Smooth muscle cell (in vitro differentiated cells): ENCODE data around the gene PAM. TPM values are rescaled to one million over a fixed set of nuclear protein-coding genes. Genes with fewer than 3 reads are reported as not detected.

Experiments
- DNase-seq: peaks from one replicate; lab custom pipeline; 2025; ENCODE audit not compliant: unreplicated experiment; lab: John Stamatoyannopoulos, UW
- H2AFZ ChIP-seq: fragments of 200-600 bp; sonication (generic); 2 replicates; pipeline ENCODE4 v1.6.0; 2016; ENCODE audit warnings: antibody characterized with exemption, low read depth, mild to moderate bottlenecking
- H3F3A ChIP-seq: fragments of 200-600 bp; sonication (generic); 2 replicates; pipeline ENCODE4 v1.6.0; 2017; ENCODE audit warnings: antibody characterized with exemption, low read depth
- H3K27ac ChIP-seq: fragments of 200-600 bp; sonication (generic); 2 replicates; pipeline ENCODE4 v1.5.1; 2016; ENCODE audit warnings: low read depth, mild to moderate bottlenecking
- H3K27me3 ChIP-seq: fragments of 200-600 bp; sonication (generic); 2 replicates; pipeline ENCODE4 v1.6.1; 2016; ENCODE audit warnings: low read depth, mild to moderate bottlenecking
- H3K36me3 ChIP-seq: fragments of 200-600 bp; sonication (generic); 2 replicates; pipeline ENCODE4 v1.5.1; 2016; ENCODE audit warnings: low read depth
- H3K4me1 ChIP-seq: fragments of 200-600 bp; sonication (generic); 2 replicates; pipeline ENCODE4 v1.5.1; 2016; ENCODE audit warnings: low read depth
- H3K4me2 ChIP-seq: fragments of 200-600 bp; sonication (generic); 2 replicates; pipeline ENCODE4 v1.6.0; 2016; ENCODE audit warnings: mild to moderate bottlenecking
- H3K4me3 ChIP-seq: fragments of 200-600 bp; sonication (generic); 2 replicates; pipeline ENCODE4 v1.5.1; 2016; ENCODE audit warnings: mild to moderate bottlenecking
- H3K79me2 ChIP-seq: fragments of 200-600 bp; sonication (generic); 2 replicates; pipeline ENCODE4 v1.6.0; 2016; ENCODE audit warnings: low read depth, mild to moderate bottlenecking
- H3K9ac ChIP-seq: fragments of 200-600 bp; sonication (generic); 2 replicates; pipeline ENCODE4 v1.6.0; 2016; ENCODE audit warnings: low read depth
- H3K9me3 ChIP-seq: fragments of 200-600 bp; sonication (generic); replicated peaks from 2 replicates; pipeline ENCODE4 v1.5.1; 2016; ENCODE audit warnings: low read depth
- H4K20me1 ChIP-seq: fragments of 200-600 bp; sonication (generic); 2 replicates; pipeline ENCODE4 v1.6.0; 2016; ENCODE audit warnings: low read depth
- WGBS: methylation state at CpG from one replicate; pipeline ENCODE4 v1.1.7; 2016; ENCODE audit warnings: low lambda C conversion rate; 5-methylcytosine and 5-hydroxymethylcytosine counted together
- polyA plus RNA-seq: library from polyadenylated mRNA; unstranded; fragments of >200 nt; fragmentation: Nextera tagmentation; extraction: Ambion mirVana; gene quantifications from 2 replicates; pipeline ENCODE4 v1.2.1, GENCODE V29; 2016
- total RNA-seq: library from RNA; depleted of rRNA; stranded (reverse); fragments of >200 nt; gene quantifications from 2 replicates; pipeline ENCODE4 v1.2.3, GENCODE V29; 2014
- TF ChIP-seq, protein P1 (sequence below): fragments of 200-600 bp; sonication (generic); IDR thresholded peaks from 2 replicates; pipeline ENCODE4 v1.5.1; 2017; ENCODE audit warnings: borderline replicate concordance, mild to moderate bottlenecking, antibody characterized with exemption; ENCODE audit not compliant: insufficient read depth, poor library complexity, severe bottlenecking

Gene PAM
- total RNA-seq, result 155 and 164 TPM in 2 replicates
- polyA plus RNA-seq, result 117 and 137 TPM in 2 replicates

DNA sequence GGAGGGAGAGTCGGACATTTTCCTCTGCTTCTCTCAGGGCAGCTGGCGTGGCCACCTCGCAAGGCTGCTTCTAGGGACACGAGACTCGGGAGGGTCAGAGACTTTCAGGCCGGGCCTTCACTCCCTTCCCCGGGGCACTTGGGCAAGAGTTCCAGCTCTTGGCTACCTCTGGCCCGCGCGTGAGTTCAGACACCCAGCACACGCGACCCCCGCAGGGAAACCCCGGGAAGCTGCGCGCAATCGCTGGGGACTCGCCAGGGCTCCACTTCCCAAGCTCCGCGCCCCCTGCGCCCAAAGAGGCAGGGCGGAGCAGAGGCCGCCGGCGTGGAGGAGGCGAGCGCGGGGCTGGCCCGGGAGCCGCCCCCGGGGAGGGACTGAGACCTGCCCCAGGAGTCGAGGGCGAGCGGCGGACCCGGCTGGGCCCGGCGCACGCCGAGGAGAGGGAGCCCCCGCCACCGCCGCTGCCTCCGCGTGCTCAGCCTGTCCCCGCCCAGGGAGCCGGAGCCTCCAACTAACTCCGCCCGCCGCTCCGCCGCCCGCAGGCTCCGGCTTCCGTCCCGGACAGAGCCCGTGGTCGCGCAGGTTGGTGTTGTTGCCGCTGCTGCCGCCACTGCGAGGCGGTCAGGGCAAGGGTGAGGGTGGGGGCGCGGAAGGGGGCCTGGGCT, at the start of gene PAM:
TSS of gene PAM (plus strand) at position 539 of the 665 bp plus-strand sequence. CDS start 110,891 bp downstream, outside the sequence.
- Histone ChIP-seq H3F3A (no peaks in the 10 kb centered on the region), H3K79me2 (peaks cover 32% of the 10 kb centered on the region), H3K4me3 (peak within 1 kb of the TSS; percentile 82), H3K9me3 (no peaks in the 10 kb centered on the region), H3K9ac (peak within 1 kb of the TSS; percentile 88), H3K4me1 (peaks cover 7% of the 10 kb centered on the region), H2AFZ (peak within 1 kb of the TSS; percentile 71), H3K36me3 (no peaks in the 10 kb centered on the region), H4K20me1 (peaks cover 9% of the 10 kb centered on the region), H3K4me2 (peak within 1 kb of the TSS; percentile 97), H3K27me3 (no peaks in the 10 kb centered on the region), H3K27ac (peak within 1 kb of the TSS; percentile 81)
- TF ChIP-seq, protein P1, sequence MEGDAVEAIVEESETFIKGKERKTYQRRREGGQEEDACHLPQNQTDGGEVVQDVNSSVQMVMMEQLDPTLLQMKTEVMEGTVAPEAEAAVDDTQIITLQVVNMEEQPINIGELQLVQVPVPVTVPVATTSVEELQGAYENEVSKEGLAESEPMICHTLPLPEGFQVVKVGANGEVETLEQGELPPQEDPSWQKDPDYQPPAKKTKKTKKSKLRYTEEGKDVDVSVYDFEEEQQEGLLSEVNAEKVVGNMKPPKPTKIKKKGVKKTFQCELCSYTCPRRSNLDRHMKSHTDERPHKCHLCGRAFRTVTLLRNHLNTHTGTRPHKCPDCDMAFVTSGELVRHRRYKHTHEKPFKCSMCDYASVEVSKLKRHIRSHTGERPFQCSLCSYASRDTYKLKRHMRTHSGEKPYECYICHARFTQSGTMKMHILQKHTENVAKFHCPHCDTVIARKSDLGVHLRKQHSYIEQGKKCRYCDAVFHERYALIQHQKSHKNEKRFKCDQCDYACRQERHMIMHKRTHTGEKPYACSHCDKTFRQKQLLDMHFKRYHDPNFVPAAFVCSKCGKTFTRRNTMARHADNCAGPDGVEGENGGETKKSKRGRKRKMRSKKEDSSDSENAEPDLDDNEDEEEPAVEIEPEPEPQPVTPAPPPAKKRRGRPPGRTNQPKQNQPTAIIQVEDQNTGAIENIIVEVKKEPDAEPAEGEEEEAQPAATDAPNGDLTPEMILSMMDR, result no peak
- peak; percentile 69 for DNase-seq
- WGBS, result under 1% methylated on average over 60 of the region's 65 CpGs

DNA sequence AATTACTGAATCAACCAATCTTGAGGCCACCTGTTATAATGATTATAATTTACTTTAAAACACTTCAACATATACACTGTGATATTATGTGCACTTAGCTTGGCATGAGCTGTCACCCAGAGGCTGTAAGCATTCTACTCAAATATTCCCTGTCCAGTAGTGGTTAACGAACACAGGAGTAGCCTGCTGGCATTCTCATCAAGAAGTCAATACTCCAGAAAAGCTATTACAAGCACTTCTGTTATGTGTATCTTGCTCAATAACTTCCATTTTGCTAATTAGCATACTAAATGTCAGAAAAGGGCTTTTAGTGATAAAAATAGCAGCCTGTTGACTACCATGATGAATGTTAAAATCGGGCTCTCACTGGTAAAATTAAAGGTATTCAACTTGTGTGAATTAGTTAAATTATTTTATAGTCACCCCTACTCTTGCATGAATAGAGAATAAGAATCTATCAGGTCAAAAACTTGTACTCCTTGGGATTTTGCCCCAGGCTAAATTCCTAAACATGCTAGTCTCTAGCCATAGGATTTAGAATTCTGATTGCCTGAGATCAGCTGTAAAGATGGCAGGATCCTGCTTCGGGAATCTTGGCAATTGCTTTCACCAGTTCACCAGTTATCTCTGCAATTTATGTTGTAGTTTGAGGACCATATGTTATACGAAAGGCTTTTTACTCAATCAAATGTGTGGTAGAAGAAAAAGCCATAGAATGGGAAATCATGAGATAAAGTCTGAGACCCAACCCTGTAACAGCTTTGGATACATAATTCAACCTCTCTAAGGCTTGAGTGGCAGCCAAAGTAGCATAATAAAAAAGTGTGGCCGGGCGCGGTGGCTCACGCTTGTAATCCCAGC, 43.4 kb upstream of the PAM start:
- Histone ChIP-seq H3K4me2 (no peak overlapping the region), H3K4me3 (no peak overlapping the region), H3K36me3 (no peaks in the 10 kb centered on the region), H3K4me1 (no peaks in the 10 kb centered on the region), H3K27me3 (no peaks in the 10 kb centered on the region), H3K27ac (no peak overlapping the region), H3F3A (no peaks in the 10 kb centered on the region), H3K9me3 (no peaks in the 10 kb centered on the region), H4K20me1 (no peaks in the 10 kb centered on the region), H2AFZ (no peak overlapping the region), H3K9ac (no peak overlapping the region), H3K79me2 (no peaks in the 10 kb centered on the region)
- TF ChIP-seq, protein P1, result no peak
- DNase-seq, result no peak
- WGBS, result 83% methylated on average over 8 of the region's 8 CpGs

DNA sequence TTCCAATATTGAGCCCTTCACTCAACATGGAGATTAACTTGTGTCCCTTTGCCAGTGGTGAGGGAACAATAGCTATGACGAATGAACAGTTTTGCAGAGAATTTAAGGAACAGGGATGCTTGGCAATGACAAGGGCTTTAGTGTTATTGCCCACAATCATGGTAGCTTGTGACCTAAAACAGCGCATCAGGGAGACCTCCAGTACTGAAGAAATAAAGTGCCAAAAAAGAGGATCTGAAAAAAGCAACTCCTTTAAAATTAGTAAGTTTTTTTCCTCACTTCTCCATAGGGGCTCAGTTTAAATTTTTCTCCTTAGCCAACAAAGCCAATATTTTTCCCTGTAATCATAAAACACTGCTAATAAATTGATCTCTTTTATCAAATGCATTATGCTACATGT, 41.8 kb upstream of the PAM start:
- TF ChIP-seq, protein P1, result no peak
- H3K4me1 ChIP-seq, result no peaks in the 10 kb centered on the region
- H3K9me3 ChIP-seq, result no peaks in the 10 kb centered on the region
- no peaks in the 10 kb centered on the region for H3F3A ChIP-seq
- no peaks in the 10 kb centered on the region for H3K79me2 ChIP-seq
- no peak overlapping the region for H3K27ac ChIP-seq
- no peak for DNase-seq
- no peaks in the 10 kb centered on the region for H3K36me3 ChIP-seq
- H3K4me3 ChIP-seq, result no peak overlapping the region
- no peak overlapping the region for H2AFZ ChIP-seq
- no peak overlapping the region for H3K9ac ChIP-seq
- no peaks in the 10 kb centered on the region for H4K20me1 ChIP-seq
- no peaks in the 10 kb centered on the region for H3K27me3 ChIP-seq
- H3K4me2 ChIP-seq, result no peak overlapping the region
- 94% methylated on average over 2 of the region's 2 CpGs for WGBS
